CD4-positive, alpha-beta T cell treated with Interleukin-10 for 1 hour (primary cell): ENCODE data around the gene GPR143.
"Not testable (repeated sequence)": the region's sequence is repeated elsewhere in the genome, so short reads cannot be mapped to it uniquely, and the experiment has no call there.

ENCODE experiments used
- DNase-seq: peaks from one replicate; pipeline ENCODE4 v3.0.0-alpha.2; 2020

GPR143 gene

GRCh38 chrX:9765737-9766097 is at the start of gene GPR143:
GPR143 (minus strand) TSS chrX:9765847; CDS start chrX:9765817, 30 bp downstream.
- no peak for DNase-seq

- not testable (repeated sequence) for DNase-seq
Measured at GRCh38 chrX:9811086-9811485, 45.4 kb upstream of the GPR143 start.

- not testable (repeated sequence) for DNase-seq
Measured at GRCh38 chrX:9809876-9810275, 44.2 kb upstream of the GPR143 start.

- no peak for DNase-seq
Measured at GRCh38 chrX:9807355-9808182, 41.9 kb upstream of the GPR143 start.

- no peak for DNase-seq
Measured at GRCh38 chrX:9805956-9806355, 40.3 kb upstream of the GPR143 start.

GRCh38 chrX:9804444-9804843 is 38.8 kb upstream of the GPR143 start:
- no peak for DNase-seq

- DNase-seq = no peak
Measured at GRCh38 chrX:9802737-9803136, 37.1 kb upstream of the GPR143 start.

GRCh38 chrX:9797384-9798360 is 32.0 kb upstream of the GPR143 start:
- DNase-seq = no peak

GRCh38 chrX:9794495-9794894 is 28.8 kb upstream of the GPR143 start:
- DNase-seq = no peak

GRCh38 chrX:9790866-9791265 is 25.2 kb upstream of the GPR143 start:
- no peak for DNase-seq

- no peak for DNase-seq
Measured at GRCh38 chrX:9789555-9789954, 23.9 kb upstream of the GPR143 start.

GRCh38 chrX:9788911-9789310 is 23.3 kb upstream of the GPR143 start:
- DNase-seq = no peak

- DNase-seq = no peak
Measured at GRCh38 chrX:9786798-9787635, 21.4 kb upstream of the GPR143 start.

- no peak for DNase-seq
Measured at GRCh38 chrX:9785944-9786797, 20.5 kb upstream of the GPR143 start, which contains the start of gene SHROOM2. SHROOM2 (plus strand) TSS chrX:9786429; CDS start chrX:9786546, 117 bp downstream.

- no peak for DNase-seq
Measured at GRCh38 chrX:9785254-9785943, 19.8 kb upstream of the GPR143 start.

- DNase-seq = no peak
Measured at GRCh38 chrX:9784332-9784731, 18.7 kb upstream of the GPR143 start.

GRCh38 chrX:9781941-9782340 is 16.3 kb upstream of the GPR143 start:
- DNase-seq = no peak

- no peak for DNase-seq
Measured at GRCh38 chrX:9775930-9776329, 10.3 kb upstream of the GPR143 start.

- DNase-seq = no peak
Measured at GRCh38 chrX:9772943-9773342, 7.3 kb upstream of the GPR143 start.

- DNase-seq = no peak
Measured at GRCh38 chrX:9770319-9770718, 4.7 kb upstream of the GPR143 start.

- DNase-seq = not testable (repeated sequence)
Measured at GRCh38 chrX:9768321-9768839, 2.7 kb upstream of the GPR143 start.
